Breast epithelium (tissue), 4 donors: ENCODE measurements around the gene MAP3K7CL. TPM values are rescaled to one million over a fixed set of nuclear protein-coding genes. Genes with fewer than 3 reads are reported as not detected.
A peak's percentile ranks its signal among the peaks of the same experiment; 100 is the strongest.
"Not testable (repeated sequence)": the region's sequence is repeated elsewhere in the genome, so short reads cannot be mapped to it uniquely, and the experiment has no call there.

Experiments
- DNase-seq, 2 donors: peaks; one replicate each; pipeline ENCODE4 v3.0.0-alpha.2; 2019; ENCODE audit warnings: low spot score in 2 of 2
- H3K27ac ChIP-seq, 2 donors: fragments of 200-600 bp; sonication (generic) in 1 of 2; one replicate each; pipeline ENCODE4 v1.5.1; 2016 to 2019; ENCODE audit warnings: mild to moderate bottlenecking in 1 of 2
- H3K27me3 ChIP-seq, 2 donors: fragments of 200-600 bp; sonication (generic) in 1 of 2; one replicate each; pipeline versions ENCODE4 v1.5.1 to v1.6.0; 2017 to 2019; ENCODE audit warnings: control low read depth in 1 of 2, mild to moderate bottlenecking in 1 of 2
- H3K36me3 ChIP-seq: fragments of 200-600 bp; one replicate; pipeline ENCODE4 v1.5.1; 2019
- H3K4me1 ChIP-seq, 2 donors: fragments of 200-600 bp; sonication (generic); one replicate each; pipeline ENCODE4 v1.5.1; 2016 to 2019; ENCODE audit warnings: control low read depth in 1 of 2
- H3K4me3 ChIP-seq, 3 donors: fragments of 200-600 bp; sonication (generic); 1 replicate in 2 of 3; 2 replicates in 1 of 3; pipeline ENCODE4 v1.5.1; 2016 to 2019; ENCODE audit warnings: mild to moderate bottlenecking in 3 of 3, moderate library complexity in 2 of 3
- H3K9me3 ChIP-seq, 2 donors: fragments of 200-600 bp; sonication (generic) in 1 of 2; one replicate each; pipeline ENCODE4 v1.5.1; 2016 to 2019; ENCODE audit warnings: control low read depth in 1 of 2
- POLR2A ChIP-seq: fragments of 450-650 bp; IDR thresholded peaks from one replicate; pipeline ENCODE4 v1.6.1; 2016; ENCODE audit warnings: antibody characterized with exemption, mild to moderate bottlenecking, moderate library complexity
- POLR2AphosphoS5 ChIP-seq, 3 donors: sonication (generic); formaldehyde crosslinking; IDR thresholded peaks; one replicate each; pipeline ENCODE4 v1.6.1; 2017; ENCODE audit warnings: antibody characterized with exemption in 3 of 3
- intact Hi-C: fragments of 100-400 bp; cut with DNase I; formaldehyde crosslinking; loops from one replicate; pipeline ENCODE4 v1.15.1; 2023; ENCODE audit warnings: low total_unique reads
- total RNA-seq, 3 donors: library from RNA; depleted of rRNA; stranded (reverse); fragments of >200 nt; gene quantifications; one replicate each; pipeline ENCODE4 v1.1.0, GENCODE V29; 2016
- TF ChIP-seq, protein P1 (sequence below), 3 donors: fragments of 450-650 bp; IDR thresholded peaks; one replicate each; pipeline ENCODE4 v1.5.1; 2016 to 2017; ENCODE audit warnings: antibody characterized with exemption in 3 of 3, mild to moderate bottlenecking in 3 of 3, moderate library complexity in 3 of 3

MAP3K7CL gene
- total RNA-seq, 3 donors from 2014 or later, result 1.8 to 8.5 (median 7.5) TPM

DNA sequence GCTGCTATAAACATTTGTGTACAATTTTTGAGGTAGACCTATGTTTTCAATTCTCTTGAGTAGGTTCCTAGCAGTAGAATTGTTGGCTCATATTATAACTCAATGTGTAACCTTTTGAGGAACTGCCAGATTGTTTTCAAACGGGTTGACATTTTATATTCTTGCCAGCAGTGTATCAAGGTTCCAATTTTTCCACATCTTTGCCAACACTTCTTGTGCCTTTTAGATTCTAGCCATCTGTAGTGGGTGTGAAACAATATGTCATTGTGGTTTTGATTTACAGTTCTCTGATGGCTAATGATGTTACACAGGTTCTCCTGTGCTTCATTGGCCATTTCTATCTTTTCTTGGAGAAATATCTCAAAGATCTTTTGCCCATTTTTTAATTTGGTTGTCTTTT lies 36.4 kb downstream of the MAP3K7CL start:
- TF ChIP-seq, protein P1, sequence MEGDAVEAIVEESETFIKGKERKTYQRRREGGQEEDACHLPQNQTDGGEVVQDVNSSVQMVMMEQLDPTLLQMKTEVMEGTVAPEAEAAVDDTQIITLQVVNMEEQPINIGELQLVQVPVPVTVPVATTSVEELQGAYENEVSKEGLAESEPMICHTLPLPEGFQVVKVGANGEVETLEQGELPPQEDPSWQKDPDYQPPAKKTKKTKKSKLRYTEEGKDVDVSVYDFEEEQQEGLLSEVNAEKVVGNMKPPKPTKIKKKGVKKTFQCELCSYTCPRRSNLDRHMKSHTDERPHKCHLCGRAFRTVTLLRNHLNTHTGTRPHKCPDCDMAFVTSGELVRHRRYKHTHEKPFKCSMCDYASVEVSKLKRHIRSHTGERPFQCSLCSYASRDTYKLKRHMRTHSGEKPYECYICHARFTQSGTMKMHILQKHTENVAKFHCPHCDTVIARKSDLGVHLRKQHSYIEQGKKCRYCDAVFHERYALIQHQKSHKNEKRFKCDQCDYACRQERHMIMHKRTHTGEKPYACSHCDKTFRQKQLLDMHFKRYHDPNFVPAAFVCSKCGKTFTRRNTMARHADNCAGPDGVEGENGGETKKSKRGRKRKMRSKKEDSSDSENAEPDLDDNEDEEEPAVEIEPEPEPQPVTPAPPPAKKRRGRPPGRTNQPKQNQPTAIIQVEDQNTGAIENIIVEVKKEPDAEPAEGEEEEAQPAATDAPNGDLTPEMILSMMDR (IDR thresholded peaks at IDR 0.05), result no peak
- TF ChIP-seq POLR2A (no peak), POLR2AphosphoS5 (IDR thresholded peaks at IDR 0.05) (no peak)
- DNase-seq, result no peak
- intact Hi-C loops, result no loop called here

DNA sequence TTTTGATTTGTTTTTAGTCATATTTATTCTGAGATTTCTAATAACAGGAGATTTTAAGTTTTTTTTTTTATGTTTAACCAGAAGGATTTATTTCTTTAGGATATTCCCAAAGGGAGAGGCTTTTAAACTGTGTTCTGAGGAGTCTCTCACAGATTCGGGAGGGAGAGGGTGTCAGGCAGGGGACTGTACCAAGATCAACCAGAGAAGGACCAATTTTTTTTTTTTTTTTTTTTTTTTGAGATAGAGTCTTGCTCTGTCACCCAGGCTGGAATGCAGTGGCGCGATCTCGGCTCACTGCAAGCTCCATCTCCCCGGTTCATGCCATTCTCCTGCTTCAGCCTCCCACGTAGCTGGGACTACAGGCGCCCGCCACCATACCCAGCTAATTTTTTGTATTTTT lies 37.0 kb downstream of the MAP3K7CL start:
- H3K4me1 ChIP-seq, H3K36me3 ChIP-seq, H3K27ac ChIP-seq, H3K4me3 ChIP-seq, H3K9me3 ChIP-seq, H3K27me3 ChIP-seq, intact Hi-C loops, DNase-seq: not testable (repeated sequence)

More for the DNA sequence above, 36.4 kb downstream of the MAP3K7CL start:
- no peak overlapping the region for H3K4me3 ChIP-seq
- no peaks in the 10 kb centered on the region for H3K4me1 ChIP-seq
- H3K27me3 ChIP-seq, result no peaks in the 10 kb centered on the region
- no peaks in the 10 kb centered on the region for H3K36me3 ChIP-seq
- H3K27ac ChIP-seq, result no peak overlapping the region
- no peaks in the 10 kb centered on the region for H3K9me3 ChIP-seq

DNA sequence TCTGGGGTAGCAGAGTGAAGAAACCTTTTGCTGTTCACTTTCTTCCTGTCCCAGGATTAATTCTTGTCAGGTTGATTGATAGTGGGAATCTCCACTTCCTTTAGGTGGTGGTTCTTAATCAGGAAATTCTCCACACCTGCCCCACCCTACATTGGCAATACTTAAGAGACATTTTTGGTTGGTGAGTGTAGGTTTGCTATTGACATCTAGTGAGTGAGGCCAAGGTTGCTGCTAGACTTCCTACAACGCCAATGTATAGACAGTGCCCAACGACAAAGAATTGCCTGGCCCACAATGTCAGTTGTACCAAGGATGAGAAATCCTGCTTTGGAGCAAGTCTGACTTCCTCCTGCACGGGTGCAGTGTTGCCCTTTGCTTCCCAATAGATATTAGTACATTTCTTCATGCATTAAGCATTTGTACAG lies 38.5 kb downstream of the MAP3K7CL start:
- TF ChIP-seq POLR2AphosphoS5 (IDR thresholded peaks at IDR 0.05), result no peak
- intact Hi-C loops, result no loop called here
- H3K4me3 ChIP-seq, result no peak overlapping the region
- H3K27ac ChIP-seq, result no peak overlapping the region
- no peak for DNase-seq
- H3K27me3 ChIP-seq, result no peaks in the 10 kb centered on the region
- no peaks in the 10 kb centered on the region for H3K36me3 ChIP-seq
- no peaks in the 10 kb centered on the region for H3K9me3 ChIP-seq
- H3K4me1 ChIP-seq, result no peaks in the 10 kb centered on the region

DNA sequence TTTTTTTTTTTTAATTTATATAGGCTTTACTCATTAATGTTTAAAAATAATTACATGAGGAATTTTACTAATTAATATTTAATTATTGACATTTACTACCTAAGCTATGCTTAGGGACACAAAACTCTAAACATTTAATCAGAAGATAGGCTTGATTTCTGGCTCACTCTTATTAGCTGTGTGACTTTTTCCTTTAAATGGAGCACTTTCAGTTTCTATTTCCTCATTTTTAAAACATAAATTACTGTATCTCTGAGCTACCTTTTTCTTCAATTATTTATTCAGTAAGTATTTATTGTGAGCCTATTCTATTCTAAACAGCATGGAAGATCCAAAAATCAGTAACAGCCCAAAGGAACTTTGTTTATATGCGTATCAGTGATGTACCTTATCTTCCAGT lies 40.5 kb downstream of the MAP3K7CL start:
- intact Hi-C loops, result no loop called here

DNA sequence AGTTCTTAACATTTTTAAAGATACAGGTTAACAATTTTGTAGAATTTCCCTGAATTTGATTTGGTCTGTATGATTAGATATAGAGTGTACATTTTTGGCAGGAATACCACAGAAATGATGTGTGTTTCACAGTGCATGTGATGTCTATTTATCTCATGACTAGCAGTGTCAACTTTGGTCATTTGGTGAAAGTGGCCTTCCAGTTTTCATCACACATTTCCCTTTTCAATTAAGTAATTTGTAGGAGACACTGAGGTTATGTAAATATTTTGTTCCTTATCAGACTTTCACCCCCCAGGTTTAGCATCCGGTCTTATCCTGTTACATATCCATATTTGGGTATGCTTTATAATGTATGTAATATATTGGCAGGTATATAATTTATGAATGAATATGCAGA lies 41.8 kb downstream of the MAP3K7CL start:
- DNase-seq, result no peak
- TF ChIP-seq POLR2AphosphoS5 (IDR thresholded peaks at IDR 0.05) (no peak), POLR2A (no peak)
- TF ChIP-seq, protein P1 (IDR thresholded peaks at IDR 0.05), result no peak
- peaks cover 0 to 8% of the 10 kb centered on the region in 2 donors for H3K4me1 ChIP-seq
- H3K27ac ChIP-seq, result no peak overlapping the region
- H3K9me3 ChIP-seq, result no peaks in the 10 kb centered on the region
- H3K27me3 ChIP-seq, result no peaks in the 10 kb centered on the region
- H3K36me3 ChIP-seq, result no peaks in the 10 kb centered on the region
- intact Hi-C loops, result no loop called here
- H3K4me3 ChIP-seq, result no peak overlapping the region

More for the DNA sequence above, 40.5 kb downstream of the MAP3K7CL start:
- no peak for DNase-seq
- no peak overlapping the region for H3K27ac ChIP-seq
- no peaks in the 10 kb centered on the region for H3K27me3 ChIP-seq
- H3K36me3 ChIP-seq, result no peaks in the 10 kb centered on the region
- no peaks in the 10 kb centered on the region for H3K9me3 ChIP-seq
- peaks cover 0 to 8% of the 10 kb centered on the region in 2 donors for H3K4me1 ChIP-seq
- TF ChIP-seq, protein P1 (IDR thresholded peaks at IDR 0.05), result no peak
- no peak for TF ChIP-seq POLR2AphosphoS5 (IDR thresholded peaks at IDR 0.05)
- TF ChIP-seq POLR2A, result no peak
- no peak overlapping the region for H3K4me3 ChIP-seq

DNA sequence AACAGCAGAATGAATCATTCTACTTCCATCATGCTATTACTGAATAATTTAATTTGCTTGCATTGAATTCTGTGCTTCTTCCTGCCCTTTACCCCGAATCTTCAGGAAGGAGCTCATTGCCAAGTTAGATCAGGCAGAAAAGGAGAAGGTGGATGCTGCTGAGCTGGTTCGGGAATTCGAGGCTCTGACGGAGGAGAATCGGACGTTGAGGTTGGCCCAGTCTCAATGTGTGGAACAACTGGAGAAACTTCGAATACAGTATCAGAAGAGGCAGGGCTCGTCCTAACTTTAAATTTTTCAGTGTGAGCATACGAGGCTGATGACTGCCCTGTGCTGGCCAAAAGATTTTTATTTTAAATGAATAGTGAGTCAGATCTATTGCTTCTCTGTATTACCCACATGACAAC lies 44.2 kb downstream of the MAP3K7CL start:
- DNase-seq, result no peak
- H3K4me3 ChIP-seq, result no peak overlapping the region
- no peaks in the 10 kb centered on the region for H3K36me3 ChIP-seq
- peaks cover 0 to 8% of the 10 kb centered on the region in 2 donors for H3K4me1 ChIP-seq
- no peaks in the 10 kb centered on the region for H3K9me3 ChIP-seq
- intact Hi-C loops, result no loop called here
- H3K27me3 ChIP-seq, result no peaks in the 10 kb centered on the region
- TF ChIP-seq, protein P1 (IDR thresholded peaks at IDR 0.05), result no peak
- TF ChIP-seq POLR2A, result no peak
- no peak for TF ChIP-seq POLR2AphosphoS5 (IDR thresholded peaks at IDR 0.05)
- peak overlapping the region; percentile 29 to 41 for H3K27ac ChIP-seq
